Activated CD4-positive, alpha-beta memory T cell treated with anti-CD3 and anti-CD28 coated beads for 36 hours (primary cell): ENCODE data around the gene SLC12A4. TPM values are rescaled to one million over a fixed set of nuclear protein-coding genes. Genes with fewer than 3 reads are reported as not detected.

ENCODE experiments used
- CTCF ChIA-PET: fragments of 350-600 bp; sonication (Branson Sonifier 250); formaldehyde crosslinking; loops from one replicate; lab custom pipeline; 2021; ENCODE audit warnings: antibody characterized with exemption, inconsistent platforms; lab: Charles Lee
- POLR2A ChIA-PET: fragments of 350-600 bp; sonication (Branson Sonifier 250); formaldehyde crosslinking; loops from one replicate; lab custom pipeline; 2021; ENCODE audit warnings: antibody characterized with exemption; lab: Charles Lee
- DNase-seq: peaks from one replicate; pipeline ENCODE4 v3.0.0-alpha.2; 2020
- H3K27ac Mint-ChIP-seq: one replicate; pipeline ENCODE4 v1.8.0; 2021; ENCODE audit warnings: mixed read lengths
- H3K27me3 Mint-ChIP-seq: one replicate; pipeline ENCODE4 v1.8.0; 2021; ENCODE audit warnings: mixed read lengths
- H3K36me3 Mint-ChIP-seq: one replicate; pipeline ENCODE4 v1.8.0; 2021; ENCODE audit warnings: mixed read lengths
- H3K4me1 Mint-ChIP-seq: one replicate; pipeline ENCODE4 v1.8.0; 2021; ENCODE audit warnings: low read depth, mixed read lengths
- H3K4me3 Mint-ChIP-seq: one replicate; pipeline ENCODE4 v1.8.0; 2021; ENCODE audit warnings: mild to moderate bottlenecking, mixed read lengths
- H3K9me3 Mint-ChIP-seq: one replicate; pipeline ENCODE4 v1.8.0; 2021; ENCODE audit warnings: mixed read lengths
- intact Hi-C: fragments of 100-400 bp; cut with micrococcal nuclease; formaldehyde crosslinking; loops from one replicate; pipeline ENCODE4 v1.15.1; 2023
- total RNA-seq, 2 experiments: library from RNA; stranded (reverse); gene quantifications; one replicate each; pipeline ENCODE4 v1.2.3, GENCODE V29; 2021

The SLC12A4 gene
- total RNA-seq, 2 experiments from 2014 or later, result 27.1 to 29.9 TPM

DNA sequence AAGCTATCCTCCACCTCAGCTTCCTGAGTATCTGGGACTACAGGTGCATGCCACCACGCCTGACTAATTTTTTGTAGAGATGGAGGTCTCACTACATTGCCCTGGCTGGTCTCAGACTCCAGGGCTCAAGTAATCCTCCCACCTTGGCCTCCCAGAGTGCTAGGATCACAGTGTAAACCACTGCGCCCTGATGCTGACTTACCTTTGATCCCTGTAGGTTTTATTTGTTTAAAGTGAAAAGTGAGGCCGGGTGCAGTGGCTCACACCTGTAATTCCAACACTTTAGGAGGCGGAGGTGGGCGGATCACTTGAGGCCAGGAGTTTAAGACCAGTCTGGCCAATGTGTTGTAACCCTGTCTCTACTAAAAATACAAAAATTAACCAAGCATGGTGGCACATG is 66.7 kb downstream of the SLC12A4 start:
- Mint-ChIP-seq H3K9me3 (no peaks in the 10 kb centered on the region), H3K36me3 (no peaks in the 10 kb centered on the region), H3K27ac (no peak overlapping the region), H3K27me3 (no peaks in the 10 kb centered on the region), H3K4me3 (no peak overlapping the region), H3K4me1 (peaks cover 4% of the 10 kb centered on the region)
- POLR2A ChIA-PET, result interaction anchor here (0.6 kb wide), 1 partner anchor 34 kb away, joined by 5 read pairs; no protein-coding TSS in a partner anchor
- CTCF ChIA-PET, result no interaction called here
- intact Hi-C loops, result no loop called here
- DNase-seq, result no peak

DNA sequence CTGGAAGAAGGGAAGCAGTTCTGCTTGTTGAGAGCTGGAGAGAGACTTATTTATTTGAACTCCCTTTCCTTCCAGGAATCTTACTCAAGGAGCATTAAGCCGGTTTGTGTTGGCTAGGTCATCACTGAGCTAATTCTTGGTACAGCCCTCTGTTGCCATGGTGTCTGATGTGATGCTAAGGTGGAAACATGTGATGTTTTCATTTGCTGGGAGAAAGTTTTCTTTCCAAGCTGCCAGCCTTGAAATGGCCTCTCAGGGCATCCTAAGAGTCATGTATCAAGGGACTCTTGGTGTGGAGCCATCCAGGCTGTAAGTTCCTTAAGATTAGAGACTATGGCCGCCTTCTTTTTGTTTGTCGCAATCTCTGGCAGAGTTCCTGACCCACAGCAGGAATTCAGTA is 71.2 kb downstream of the SLC12A4 start:
- ChIA-PET CTCF (interaction anchor here (2.3 kb wide), 1 partner anchor 14 kb away, joined by 17 read pairs; the partner anchor contains the start of gene NRN1L), POLR2A (interaction anchor here (0.5 to 0.7 kb wide), 2 partner anchors 38 to 109 kb away, joined by 3 read pairs; no protein-coding TSS in a partner anchor)
- no peaks in the 10 kb centered on the region for H3K36me3 Mint-ChIP-seq
- no peak for DNase-seq
- no peaks in the 10 kb centered on the region for H3K27me3 Mint-ChIP-seq
- H3K4me3 Mint-ChIP-seq, result no peak overlapping the region
- intact Hi-C loops, result no loop called here
- H3K9me3 Mint-ChIP-seq, result no peaks in the 10 kb centered on the region
- no peak overlapping the region for H3K27ac Mint-ChIP-seq
- H3K4me1 Mint-ChIP-seq, result peaks cover 29% of the 10 kb centered on the region

DNA sequence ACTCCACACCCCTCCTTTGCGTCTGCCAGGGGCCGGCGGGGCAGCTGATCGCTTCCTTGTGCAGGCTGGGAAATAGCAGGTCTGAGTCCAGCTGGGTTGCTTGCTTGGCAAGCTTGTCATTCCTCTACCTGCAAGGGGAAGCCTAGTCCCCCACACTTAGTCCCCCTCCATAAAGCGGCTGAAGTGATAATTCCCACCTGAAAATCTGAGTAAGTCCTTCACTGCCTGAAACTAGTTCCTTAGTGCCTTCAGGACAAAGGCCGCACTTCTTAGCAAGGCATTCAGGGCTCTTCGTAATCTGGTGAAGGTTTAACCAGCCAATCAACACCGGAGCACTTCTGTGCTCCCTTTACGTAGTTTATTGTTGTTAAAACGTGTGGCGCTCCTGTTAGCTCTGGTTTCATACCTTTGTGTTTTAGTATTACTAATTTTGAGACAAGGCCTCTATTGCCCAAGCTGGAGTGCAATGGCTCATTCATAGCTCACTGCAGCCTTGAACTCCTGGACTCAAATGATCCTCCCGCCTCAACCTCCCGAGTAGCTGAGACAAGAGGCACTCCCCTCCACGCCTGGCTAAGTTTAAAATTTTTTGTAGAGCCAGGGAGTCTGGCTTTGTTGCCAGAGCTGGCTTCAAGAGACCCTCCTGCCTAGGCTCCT is 74.6 kb downstream of the SLC12A4 start:
- CTCF ChIA-PET, result interaction anchor here (0.6 to 3.5 kb wide), 5 partner anchors 10 to 147 kb away, joined by 3 to 30 read pairs (median 6); partner anchors contain the start of genes NRN1L and PSMB10
- Mint-ChIP-seq H3K27ac (peak overlapping the region; percentile 89), H3K27me3 (no peaks in the 10 kb centered on the region), H3K4me1 (peaks cover 29% of the 10 kb centered on the region), H3K4me3 (peak overlapping the region; percentile 96), H3K9me3 (no peaks in the 10 kb centered on the region), H3K36me3 (no peaks in the 10 kb centered on the region)
- intact Hi-C loops, result loop anchor here (1.0 to 2.0 kb wide), 4 partner anchors 24 to 129 kb away; partner anchors contain the start of genes DDX28, DUS2 and NUTF2
- peak; percentile 18 for DNase-seq
- POLR2A ChIA-PET, result interaction anchor here (0.6 to 3.4 kb wide), 3 partner anchors 41 to 349 kb away, joined by 3 to 18 read pairs (median 4); partner anchors contain the start of gene PSMB10

Other genes with a start within 250 kb of the SLC12A4 start
- 10 to 100 TPM; 12.6 to 13.7 TPM for gene GFOD2, start 249.3 kb downstream of the SLC12A4 start, total RNA-seq
- gene RANBP10, start 162.1 kb downstream of the SLC12A4 start, total RNA-seq, result 10 to 100 TPM; 14.9 to 18.1 TPM
- gene TSNAXIP1, start 161.7 kb downstream of the SLC12A4 start, total RNA-seq, result under 1 TPM; 0.77 to 0.81 TPM
- 10 to 100 TPM; 31.8 to 32.1 TPM for gene THAP11, start 126.3 kb downstream of the SLC12A4 start, total RNA-seq
- gene NUTF2, start 121.7 kb downstream of the SLC12A4 start, total RNA-seq, result 100 to 1,000 TPM; 141 to 148 TPM
- 10 to 100 TPM; 39.2 to 40.2 TPM for gene CENPT, start 120.9 kb downstream of the SLC12A4 start, total RNA-seq
- gene EDC4, start 95.6 kb downstream of the SLC12A4 start, total RNA-seq, result 10 to 100 TPM; 88.6 to 94.2 TPM
- gene NRN1L, start 83.8 kb downstream of the SLC12A4 start, total RNA-seq, result under 1 TPM in 1 of 2 experiments, not detected in 1; 0.76 TPM
- gene PSKH1, start 75.4 kb downstream of the SLC12A4 start, total RNA-seq, result 10 to 100 TPM in 1 of 2 experiments, 1 to 10 TPM in 1; 10.0 to 11.7 TPM
- gene CTRL, start 36.8 kb downstream of the SLC12A4 start, total RNA-seq, result 1 to 10 TPM; 2.9 to 3.1 TPM
- gene PSMB10, start 31.8 kb downstream of the SLC12A4 start, total RNA-seq, result 100 to 1,000 TPM; 185 to 193 TPM
- gene LCAT, start 24.5 kb downstream of the SLC12A4 start, total RNA-seq, result 10 to 100 TPM; 10.1 to 10.7 TPM
- gene DPEP3, start 11.9 kb upstream of the SLC12A4 start, total RNA-seq, result not detected
- 1 to 10 TPM; 3.9 to 5.3 TPM for gene DPEP2, start 30.8 kb upstream of the SLC12A4 start, total RNA-seq
- not detected for gene DPEP2NB, start 47.3 kb upstream of the SLC12A4 start, total RNA-seq
- gene DDX28, start 54.6 kb upstream of the SLC12A4 start, total RNA-seq, result 10 to 100 TPM; 12.8 to 14.5 TPM
- 10 to 100 TPM; 29.2 to 29.4 TPM for gene DUS2, start 54.6 kb upstream of the SLC12A4 start, total RNA-seq
- gene NFATC3, start 116.7 kb upstream of the SLC12A4 start, total RNA-seq, result 10 to 100 TPM; 83.4 to 85.2 TPM